GM18498 (cell line): ENCODE data around the gene ATF4.

ENCODE experiments used
- ATAC-seq: cut with Tn5 transposase; IDR thresholded peaks from one replicate; pipeline ENCODE4 v1.9.1; 2021; ENCODE audit warnings: mild to moderate bottlenecking, moderate library complexity; ENCODE audit not compliant: unreplicated experiment

ATF4 gene

DNA sequence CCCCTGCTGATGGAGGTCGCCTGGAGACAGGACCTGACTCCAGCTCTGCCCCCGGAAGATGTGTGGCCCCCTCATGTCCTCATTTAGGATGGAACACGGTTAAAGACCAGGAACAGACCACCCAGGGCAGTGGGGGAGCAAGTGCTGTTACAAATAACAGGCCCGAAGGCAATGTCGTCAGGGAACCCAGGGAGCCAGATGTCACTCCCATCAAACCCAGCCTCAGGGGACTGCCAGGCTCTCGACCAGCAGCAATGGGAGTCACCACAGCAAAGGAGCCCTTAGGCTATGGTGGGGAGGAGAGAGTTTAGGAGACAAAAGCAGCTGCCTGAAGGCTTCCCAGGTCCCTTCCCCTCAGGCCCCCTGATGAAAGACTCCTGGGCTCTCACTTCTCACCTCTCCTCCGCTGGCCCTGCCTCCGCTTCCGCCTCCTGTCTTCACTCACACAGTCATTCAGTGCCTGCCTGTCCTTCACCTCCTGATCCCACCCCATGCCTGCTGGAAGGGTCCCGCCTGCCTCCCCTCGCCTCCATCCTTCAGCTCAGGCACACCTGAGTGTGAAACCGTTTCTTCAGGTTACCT, 7.8 kb downstream of the ATF4 start:
- ATAC-seq: no peak

DNA sequence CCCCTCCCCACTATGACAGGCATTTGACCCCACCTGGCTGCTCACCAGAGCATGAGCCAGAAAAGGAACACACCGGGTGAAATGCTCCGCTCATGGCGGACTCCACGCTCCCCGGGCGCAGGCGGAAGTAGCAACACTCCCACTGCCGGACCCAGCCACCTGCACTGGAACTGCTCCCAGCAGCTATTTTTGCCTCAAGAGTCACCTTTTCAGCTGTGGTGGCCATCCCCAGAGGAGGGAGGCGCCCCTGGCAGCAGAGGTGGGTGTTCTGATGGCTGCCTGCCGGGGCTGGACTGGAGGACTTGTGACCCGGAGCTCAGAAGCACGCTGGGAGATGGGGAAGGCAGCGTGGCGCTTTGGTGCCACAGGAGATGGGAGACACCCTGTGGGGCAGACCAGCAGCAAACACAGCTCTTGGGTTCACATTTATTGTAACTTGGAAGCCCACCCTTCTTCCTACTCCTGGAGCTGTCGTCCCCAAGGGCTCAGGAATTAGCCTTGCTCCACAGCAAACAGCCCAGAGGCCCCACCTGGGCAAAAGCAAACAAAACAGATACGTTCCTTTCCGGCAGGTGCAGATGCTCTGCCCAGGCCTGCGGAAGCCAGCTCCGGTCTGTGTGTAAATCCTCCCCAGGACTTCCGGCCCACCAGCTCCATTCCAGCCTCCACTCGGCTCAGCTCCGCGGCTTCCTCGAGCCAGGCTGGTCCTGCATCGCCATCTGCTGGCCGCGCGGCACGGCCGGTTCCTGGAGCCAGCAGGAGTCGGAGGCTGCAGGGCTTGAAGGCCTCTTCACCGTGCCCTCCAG, 8.5 kb downstream of the ATF4 start:
- ATAC-seq: peak; percentile 29

DNA sequence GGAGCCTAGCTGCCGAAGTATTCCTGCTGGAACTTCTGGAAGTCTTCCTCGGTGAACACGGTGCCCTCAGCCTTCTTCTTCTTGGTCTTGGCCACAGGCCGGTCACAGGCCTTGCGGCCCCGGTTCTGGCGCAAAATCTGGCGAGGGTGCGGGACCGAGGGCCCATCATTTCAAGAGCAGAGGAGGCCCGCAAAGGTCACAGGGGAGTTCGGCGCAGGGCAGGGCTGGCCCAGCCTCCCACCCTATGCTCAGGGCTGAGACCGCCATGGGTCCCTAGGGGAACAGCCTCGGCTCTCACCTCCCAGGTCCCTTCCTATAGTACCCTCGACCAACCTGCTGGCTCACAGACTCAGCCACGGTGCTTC, 9.1 kb downstream of the ATF4 start:
- no peak for ATAC-seq

DNA sequence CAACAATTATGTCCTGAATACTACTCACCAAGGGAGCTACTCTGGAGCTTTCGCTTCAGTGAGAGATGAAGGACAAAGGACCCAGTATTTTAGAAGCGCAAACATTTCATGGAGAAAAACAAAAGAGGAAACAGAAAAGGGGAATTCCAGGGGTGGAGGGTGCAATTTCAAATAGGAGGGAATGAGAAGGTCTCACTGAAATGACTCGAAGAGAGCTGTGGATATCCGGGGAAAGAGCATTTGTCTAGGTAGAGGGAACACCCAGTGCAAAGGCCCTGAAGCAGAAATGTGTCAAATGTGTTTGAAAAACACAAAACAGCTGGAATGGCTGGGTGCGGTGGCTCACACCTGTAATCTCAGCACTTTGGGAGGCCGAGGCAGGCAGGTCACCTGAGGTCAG, 9.8 kb downstream of the ATF4 start:
- ATAC-seq: no peak

DNA sequence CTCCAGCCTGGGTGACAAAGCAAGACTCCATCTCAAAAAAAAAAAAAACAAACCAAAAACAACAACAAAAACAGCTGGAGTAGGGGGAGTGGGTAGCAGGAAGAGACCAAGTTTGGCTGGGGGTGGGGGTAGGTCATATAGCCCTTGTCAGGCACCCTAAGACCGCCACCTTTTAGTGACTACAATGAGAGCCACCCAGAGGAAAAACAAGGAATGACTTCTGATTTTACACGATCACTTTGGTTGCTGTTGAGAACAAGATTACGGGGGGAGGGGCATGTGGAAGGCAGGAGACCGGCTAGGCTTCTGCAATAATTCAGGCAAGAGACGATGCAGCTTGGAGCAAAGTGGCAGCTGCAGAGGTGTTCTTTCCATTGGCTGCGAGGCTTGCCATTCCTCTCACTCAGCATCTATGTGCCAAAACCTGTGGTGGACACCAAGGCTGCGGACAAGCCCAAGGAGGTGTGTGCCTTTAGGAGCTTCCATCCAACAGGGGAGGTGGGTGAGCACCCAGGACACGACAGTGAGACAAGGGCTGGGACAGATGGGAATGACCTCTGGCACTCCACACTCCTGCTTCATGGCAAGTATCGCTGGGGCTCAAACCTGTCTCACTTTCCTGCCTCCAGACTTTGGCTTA, 10.4 kb downstream of the ATF4 start:
- no peak for ATAC-seq

DNA sequence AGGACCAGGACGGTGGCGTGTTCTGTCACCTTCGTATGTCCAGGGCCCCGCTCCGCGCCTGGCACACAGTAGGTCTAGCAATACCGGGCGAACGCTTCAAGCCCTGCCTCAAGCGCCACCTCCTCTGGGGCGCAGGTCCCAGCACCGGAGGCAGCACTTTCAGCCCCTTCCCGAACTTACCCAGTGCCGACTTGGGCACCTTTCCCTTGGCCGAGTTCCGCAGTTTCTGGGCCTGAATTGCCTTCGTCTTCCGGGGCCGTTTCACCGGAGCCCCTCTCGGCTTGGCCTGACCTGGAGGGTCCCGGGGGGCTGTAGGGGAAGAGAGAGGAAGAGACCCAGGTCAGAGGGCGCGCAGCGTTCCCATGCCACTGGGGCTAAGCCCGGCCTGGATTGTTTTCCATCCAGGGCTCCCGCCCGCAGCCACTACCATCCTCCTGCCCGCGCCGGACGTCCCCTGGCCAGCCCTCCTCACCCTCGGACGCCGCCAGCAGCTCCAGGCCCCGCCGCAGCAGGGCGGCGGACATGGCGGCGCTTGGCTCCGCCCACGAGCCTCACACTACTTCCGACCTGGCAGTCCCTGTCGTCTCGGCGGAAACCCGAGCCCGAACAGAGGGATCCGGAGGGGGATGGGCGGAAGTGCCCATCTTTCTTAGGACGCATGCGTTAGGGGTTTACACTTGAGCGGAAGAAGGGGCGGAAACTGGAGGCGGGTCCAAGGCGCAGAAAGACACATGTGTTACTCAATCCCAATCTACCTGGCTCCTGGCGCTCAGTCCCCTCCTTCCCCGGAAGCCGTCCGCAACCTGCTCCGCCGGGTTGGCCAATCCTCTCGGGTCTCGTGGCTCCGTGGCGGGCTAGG, 12.1 kb downstream of the ATF4 start, which contains the start of gene RPS19BP1:
RPS19BP1 (minus strand) TSS at position 534 of the 859 bp plus-strand sequence; CDS start at position 524, 10 bp downstream.
- ATAC-seq: peak; percentile 84

DNA sequence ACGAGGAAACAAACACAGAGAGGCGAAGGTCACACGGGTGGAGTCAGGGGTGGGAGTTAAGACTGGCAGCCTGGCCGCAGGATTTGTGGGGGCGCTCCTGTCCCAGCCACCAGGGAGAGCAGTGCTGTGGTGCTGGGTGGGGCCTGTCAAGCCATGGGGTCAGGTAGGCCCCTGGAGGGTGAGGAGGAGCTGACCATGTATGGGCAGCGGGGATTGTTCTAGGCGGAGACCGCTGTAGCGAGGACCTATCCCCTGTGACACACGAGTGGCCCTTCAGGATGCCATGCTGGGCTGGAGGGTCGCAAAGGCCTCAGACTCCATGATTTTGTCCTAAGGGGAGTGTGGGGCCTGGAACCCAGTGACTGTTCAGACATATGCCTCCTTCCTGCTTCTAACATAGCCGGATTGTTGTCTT, 13.7 kb downstream of the ATF4 start:
- ATAC-seq: no peak

DNA sequence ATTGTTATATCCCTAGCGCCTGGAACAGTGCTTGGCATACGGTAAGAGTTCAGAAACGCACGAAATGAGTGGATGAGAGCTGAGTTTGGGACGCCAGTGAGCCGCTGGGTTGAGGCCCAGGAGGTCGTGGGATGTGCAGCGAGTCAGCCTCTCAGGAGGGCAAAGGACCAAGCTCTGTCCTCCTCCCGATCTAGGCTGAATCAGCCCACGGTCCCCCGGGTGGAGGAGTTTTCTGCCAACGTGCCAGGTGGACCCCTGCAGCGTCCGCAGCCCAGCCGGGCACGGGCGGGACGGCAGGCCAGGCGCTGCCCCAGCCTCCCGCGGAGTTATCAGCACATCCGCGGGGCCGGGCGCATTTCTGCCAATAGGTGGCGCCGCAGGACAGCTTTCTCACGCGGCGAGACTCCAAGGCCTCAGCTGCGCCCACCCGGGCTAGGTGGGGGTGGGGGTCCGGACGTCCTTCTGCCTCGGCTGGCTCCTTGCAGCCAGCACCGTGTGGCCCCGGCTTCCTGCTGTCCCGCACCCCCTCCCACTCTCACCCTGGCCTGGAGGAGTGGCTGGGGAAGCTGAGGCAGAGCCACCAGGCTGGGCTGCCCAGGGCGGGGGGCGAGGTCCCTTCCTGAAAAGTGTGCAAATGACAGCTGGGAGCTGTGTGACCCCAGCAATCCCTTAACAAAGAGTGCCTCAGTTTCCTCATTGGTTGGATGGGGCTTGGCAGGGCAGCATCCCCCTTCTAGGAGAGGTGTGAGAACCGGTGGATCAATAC, 14.4 kb downstream of the ATF4 start:
- no peak for ATAC-seq

DNA sequence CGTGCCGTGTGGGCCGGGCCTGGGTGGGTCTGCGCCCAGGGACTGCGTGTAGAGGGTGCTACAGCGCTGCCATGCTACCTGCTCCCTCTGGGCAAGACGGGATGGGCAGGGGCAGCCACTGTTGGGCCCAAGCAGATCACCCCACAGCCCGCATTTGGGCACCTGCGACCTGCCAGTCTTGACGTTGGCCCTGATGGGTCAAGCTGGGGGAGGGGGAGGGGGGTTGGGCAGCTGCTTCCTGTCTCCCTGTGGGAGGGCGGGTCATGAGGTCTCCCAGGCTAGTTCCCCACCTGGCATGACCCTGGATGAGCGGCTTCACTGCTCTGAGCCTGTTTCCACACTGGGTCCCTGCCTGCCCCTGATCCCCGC, 15.0 kb downstream of the ATF4 start:
- no peak for ATAC-seq

DNA sequence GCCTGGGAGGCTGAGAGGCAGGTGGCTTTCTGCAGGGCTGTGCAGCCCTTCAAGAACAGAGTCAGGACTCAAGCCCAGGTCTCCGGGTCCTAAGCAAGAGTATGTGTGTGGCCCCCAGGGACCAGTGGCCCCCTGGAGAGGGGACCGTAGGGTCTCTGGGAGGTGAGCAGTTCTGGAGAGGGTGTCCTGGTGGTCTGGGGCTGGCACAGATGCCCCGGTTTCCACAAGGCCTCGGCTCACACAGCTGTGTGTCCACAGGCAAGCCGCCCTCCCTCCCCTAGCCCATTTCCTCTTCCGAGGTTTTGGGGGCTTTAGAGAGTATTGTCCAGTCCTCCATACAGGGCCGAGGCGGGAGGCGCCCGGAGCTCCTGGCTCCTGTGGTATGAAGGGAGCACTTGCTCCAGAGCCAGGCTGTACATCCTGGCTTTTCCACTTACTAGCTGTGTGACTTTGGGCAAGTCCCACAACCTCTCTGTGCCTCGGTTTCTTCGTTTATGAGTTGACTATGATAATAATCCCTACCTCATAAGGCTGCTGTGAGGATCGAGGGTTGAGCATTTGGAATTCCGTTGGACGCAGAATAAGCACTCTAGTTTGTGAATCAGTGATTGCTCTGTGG, 15.6 kb downstream of the ATF4 start:
- no peak for ATAC-seq

DNA sequence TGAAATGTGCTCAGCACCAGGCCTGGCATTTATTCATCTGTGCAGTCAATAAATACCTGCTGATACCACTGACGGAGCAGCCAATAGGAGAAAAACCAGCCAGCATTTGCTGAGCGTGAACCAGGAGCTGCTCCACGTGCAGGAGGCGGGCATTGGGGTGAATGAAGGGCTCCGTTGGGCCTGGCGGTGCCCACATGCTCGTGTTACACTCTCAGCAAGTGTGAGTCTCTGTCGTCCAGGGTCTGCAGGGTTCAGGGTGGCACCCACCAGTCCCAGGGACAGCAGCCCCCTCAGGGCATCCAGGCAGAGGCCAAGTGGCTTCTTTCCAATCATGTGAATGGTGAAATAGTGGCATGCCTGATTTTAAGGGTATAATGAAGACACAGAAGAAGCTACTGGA, 16.3 kb downstream of the ATF4 start:
- no peak for ATAC-seq

DNA sequence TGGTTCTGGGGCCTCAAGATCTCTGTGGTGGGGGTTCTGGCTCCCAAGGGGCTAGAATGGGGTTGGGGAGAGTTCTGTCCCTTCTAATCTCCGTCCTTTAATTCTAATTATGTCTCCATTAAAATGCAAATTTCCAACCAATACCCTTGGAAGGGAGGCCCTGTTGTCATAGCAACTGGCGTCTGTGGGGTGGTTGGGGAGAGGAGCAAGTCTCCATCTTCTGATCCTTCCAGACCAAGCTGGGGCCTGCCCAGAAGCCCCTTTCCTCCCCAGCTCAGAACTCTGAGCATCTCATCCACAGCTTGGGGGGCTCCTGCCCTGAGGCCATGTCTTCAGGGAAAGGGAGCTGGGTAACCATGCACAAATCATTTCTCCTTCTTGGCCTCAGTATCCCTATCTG, 17.6 kb downstream of the ATF4 start:
- ATAC-seq: no peak

DNA sequence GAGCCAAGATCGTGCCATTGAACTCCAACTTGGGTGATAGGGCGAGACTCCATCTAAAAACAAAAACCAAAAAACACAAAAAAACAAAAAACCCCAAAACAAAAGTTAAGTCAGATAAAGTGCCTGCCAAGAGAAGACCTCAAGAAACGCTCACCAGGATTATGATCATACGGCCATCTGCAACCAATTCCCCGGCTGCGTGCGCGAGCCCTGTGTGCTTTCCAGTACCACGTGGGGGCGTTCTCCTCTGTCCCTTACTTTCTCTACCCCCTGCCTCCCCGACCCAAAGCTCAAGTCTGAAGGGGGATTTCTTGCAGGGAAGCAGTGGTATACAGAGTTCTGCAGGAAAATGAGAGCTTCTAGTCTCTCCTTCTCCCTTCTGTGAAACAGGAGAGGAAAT, 22.7 kb downstream of the ATF4 start:
- no peak for ATAC-seq

DNA sequence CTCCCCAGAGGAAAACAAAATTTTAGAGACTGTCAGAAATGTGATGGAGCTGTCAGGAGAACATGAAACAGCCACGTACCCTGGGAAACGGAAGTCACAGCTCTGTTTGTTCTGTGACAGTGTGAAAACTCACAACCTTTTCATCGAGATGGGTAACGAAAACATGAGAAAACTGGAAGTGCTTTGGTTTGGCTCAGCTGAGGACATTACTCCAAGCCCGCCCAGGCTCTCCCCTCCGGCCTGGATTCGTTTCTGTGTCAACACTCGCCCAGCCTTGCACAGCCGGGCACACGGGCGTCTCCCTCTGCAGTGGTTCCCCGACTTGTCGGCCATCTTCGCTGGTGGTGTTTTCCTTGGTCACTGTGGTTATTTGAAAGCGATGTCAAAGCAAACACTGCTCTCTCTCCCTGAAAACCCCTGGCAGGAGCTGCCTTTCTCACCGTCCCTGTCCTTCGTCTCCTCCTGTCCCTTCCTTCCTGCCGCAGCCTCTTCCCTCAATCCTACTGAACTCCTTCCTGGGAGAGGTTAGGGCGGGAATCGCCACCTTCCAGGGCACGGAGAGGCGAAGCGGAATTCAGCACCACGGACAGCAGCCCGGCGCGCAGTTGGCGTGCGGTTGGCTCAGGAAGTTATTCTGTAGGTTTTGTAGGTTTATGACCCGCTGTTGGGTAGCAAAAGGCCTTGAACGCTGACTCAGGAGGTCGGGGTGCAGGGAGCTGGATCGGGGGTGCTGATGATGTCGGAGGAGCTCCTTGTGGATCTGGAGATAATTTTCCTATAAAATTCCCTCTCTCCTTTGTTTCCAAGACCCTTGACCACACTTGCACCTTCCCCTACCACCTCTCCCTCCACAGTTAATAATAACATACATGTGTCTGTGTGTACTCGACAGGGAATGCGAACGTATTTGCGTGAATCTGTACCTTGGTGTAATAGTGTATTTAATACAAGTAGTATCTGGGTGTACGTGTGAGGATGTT, 25.3 kb downstream of the ATF4 start:
- no peak for ATAC-seq

DNA sequence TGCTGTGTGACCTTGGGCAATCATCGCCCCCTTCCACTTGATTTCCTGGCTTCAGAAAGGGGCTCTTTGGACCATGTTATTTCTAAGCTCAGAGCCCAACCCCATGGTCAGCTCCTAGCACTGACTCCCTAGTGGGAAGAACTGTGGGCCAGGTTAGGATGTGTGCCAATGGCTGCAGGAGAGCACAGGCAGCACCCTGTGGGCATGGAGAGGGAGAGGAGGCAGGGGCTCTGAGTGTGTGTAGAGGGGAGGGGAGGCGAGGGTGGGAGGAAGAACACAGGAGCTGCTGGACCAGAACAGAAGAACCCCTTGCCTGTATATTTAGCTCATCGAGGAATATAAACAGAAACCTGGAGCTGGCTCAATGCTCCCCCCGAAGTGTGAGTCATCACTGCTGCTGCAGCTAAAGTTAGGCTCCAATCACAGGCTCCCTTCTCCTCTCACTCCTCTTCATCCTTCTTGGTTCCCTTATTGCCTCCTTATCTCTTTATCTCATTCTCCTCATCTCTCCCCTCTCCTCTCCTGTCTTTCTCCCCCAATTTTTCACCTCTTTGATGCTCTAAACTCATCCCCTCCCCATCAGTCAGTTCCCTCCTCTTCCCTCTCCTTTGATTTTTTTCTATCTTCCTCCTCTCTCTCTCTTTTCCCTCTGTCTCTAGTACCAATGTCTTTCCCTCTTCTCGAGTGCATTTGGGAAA, 26.7 kb downstream of the ATF4 start:
- ATAC-seq: no peak

DNA sequence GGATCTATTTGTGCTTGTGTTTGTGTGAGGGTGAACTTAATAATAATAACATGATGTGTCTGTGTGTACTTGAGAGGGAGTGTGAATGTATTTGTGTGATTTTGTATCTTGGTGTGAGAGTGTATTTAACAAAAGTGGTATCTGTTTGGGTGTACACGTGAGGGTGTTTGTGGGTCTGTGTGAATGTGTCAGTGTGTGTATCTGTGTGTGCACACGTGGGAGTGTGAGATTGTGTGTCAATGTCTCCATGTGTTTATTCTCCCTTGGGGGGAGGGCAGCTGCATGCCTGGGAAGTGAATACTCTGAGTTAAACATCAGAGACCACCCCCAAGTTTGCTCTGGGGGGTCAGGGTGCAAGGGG, 27.2 kb downstream of the ATF4 start:
- no peak for ATAC-seq

DNA sequence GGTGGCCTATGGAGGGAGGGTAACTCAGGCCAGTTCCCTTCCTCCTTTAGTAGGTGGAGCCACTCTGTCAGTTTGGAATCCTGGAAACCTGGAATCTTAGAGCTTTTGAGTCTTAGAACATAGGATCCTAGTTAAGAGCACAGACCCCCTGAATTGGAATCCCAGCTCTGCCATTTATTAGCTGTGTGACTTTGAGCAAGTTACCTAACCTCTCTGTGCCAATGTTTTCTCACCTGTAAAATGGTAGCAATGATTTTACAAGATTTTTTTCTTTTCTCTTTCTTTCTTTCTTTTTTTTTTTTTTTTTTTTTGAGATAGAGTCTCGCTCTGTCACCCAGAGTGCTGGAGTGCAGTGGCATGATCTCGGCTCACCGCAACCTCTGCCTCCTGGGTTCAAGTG, 33.1 kb downstream of the ATF4 start:
- no peak for ATAC-seq

DNA sequence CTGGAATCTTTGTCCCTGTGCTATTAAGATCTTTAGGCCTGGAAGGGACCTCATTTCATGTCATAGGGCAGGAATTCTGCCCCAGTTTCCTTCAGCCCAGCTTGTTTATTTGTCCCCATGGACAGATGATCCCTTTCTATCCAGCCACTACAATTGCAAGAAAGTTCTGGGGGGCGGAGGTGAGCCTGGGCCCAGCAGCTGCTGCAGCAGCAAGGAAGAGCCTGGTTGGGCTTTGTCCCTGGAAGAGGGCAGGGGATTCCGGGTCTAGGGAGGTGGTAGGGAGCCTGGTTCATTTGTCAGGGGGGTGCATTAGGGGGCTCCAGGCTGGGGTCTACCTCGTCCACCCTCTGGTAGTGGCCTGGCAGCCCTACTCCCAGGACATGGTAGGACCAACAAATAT, 33.8 kb downstream of the ATF4 start:
- ATAC-seq: no peak
